Nephron (organoid): Measurements from ENCODE around the gene BBLN.
A peak's percentile ranks its signal among the peaks of the same experiment; 100 is the strongest.

Experiments
- H3K27ac Mint-ChIP-seq, 3 experiments: 2 replicates each; pipeline ENCODE4 v1.8.0; 2020; ENCODE audit warnings: mixed read lengths in 3 of 3, mild to moderate bottlenecking in 2 of 3, moderate library complexity in 1 of 3
- H3K27me3 Mint-ChIP-seq: 2 replicates; pipeline ENCODE4 v1.8.0; 2021; ENCODE audit warnings: low read depth, mild to moderate bottlenecking, moderate library complexity, mixed read lengths
- H3K36me3 Mint-ChIP-seq: 2 replicates; pipeline ENCODE4 v1.8.0; 2020; ENCODE audit warnings: low read depth, mixed read lengths
- H3K4me1 Mint-ChIP-seq: 2 replicates; pipeline ENCODE4 v1.8.0; 2020; ENCODE audit warnings: mixed read lengths
- H3K4me3 Mint-ChIP-seq, 3 experiments: 2 replicates each; pipeline ENCODE4 v1.8.0; 2020; ENCODE audit warnings: mild to moderate bottlenecking in 3 of 3, mixed read lengths in 3 of 3, moderate library complexity in 2 of 3
- H3K9me3 Mint-ChIP-seq: 2 replicates; pipeline ENCODE4 v1.8.0; 2020; ENCODE audit warnings: mixed read lengths
- CTCF ChIP-seq, 3 experiments: fragments of 200-600 bp; sonication (generic); IDR thresholded peaks; one replicate each; pipeline ENCODE4 v1.5.0; 2021; ENCODE audit warnings: antibody characterized with exemption in 3 of 3; ENCODE audit not compliant: unreplicated experiment in 3 of 3

Gene BBLN

GRCh38 chr9:128144239-128145181, 15.6 kb upstream of the BBLN start:
- H3K27ac Mint-ChIP-seq: peak overlapping the region in 1 of 3 experiments; percentile 49
- no peaks in the 10 kb centered on the region for H3K9me3 Mint-ChIP-seq
- H3K4me1 Mint-ChIP-seq: peaks cover 34% of the 10 kb centered on the region
- no peaks in the 10 kb centered on the region for H3K36me3 Mint-ChIP-seq
- H3K27me3 Mint-ChIP-seq: peaks cover 4% of the 10 kb centered on the region
- H3K4me3 Mint-ChIP-seq: no peak overlapping the region
- no peak for TF ChIP-seq CTCF (IDR thresholded peaks at IDR 0.05; ENCODE audit: unreplicated experiment in 3 of 3)

- peaks cover 31% of the 10 kb centered on the region for H3K4me1 Mint-ChIP-seq
- H3K27me3 Mint-ChIP-seq: peaks cover 4% of the 10 kb centered on the region
- peak overlapping the region; percentile 47 to 72 (median 51) for H3K27ac Mint-ChIP-seq
- H3K36me3 Mint-ChIP-seq: no peaks in the 10 kb centered on the region
- TF ChIP-seq CTCF (IDR thresholded peaks at IDR 0.05; ENCODE audit: unreplicated experiment in 3 of 3): no peak
- H3K9me3 Mint-ChIP-seq: no peaks in the 10 kb centered on the region
- H3K4me3 Mint-ChIP-seq: peak overlapping the region in 1 of 3 experiments; percentile 7
Measured at GRCh38 chr9:128145536-128145935, 14.5 kb upstream of the BBLN start.

- peaks cover 4% of the 10 kb centered on the region for H3K27me3 Mint-ChIP-seq
- no peaks in the 10 kb centered on the region for H3K36me3 Mint-ChIP-seq
- peak overlapping the region in 1 of 3 experiments; percentile 7 for H3K4me3 Mint-ChIP-seq
- no peak for TF ChIP-seq CTCF (IDR thresholded peaks at IDR 0.05; ENCODE audit: unreplicated experiment in 3 of 3)
- no peaks in the 10 kb centered on the region for H3K9me3 Mint-ChIP-seq
- H3K27ac Mint-ChIP-seq: peak overlapping the region; percentile 47 to 72 (median 51)
- peaks cover 31% of the 10 kb centered on the region for H3K4me1 Mint-ChIP-seq
Measured at GRCh38 chr9:128145951-128146351, 14.1 kb upstream of the BBLN start.

GRCh38 chr9:128146591-128147120, 13.4 kb upstream of the BBLN start:
- Mint-ChIP-seq H3K4me3 (no peak overlapping the region), H3K36me3 (no peaks in the 10 kb centered on the region), H3K27ac (no peak overlapping the region), H3K4me1 (peaks cover 31% of the 10 kb centered on the region), H3K9me3 (no peaks in the 10 kb centered on the region), H3K27me3 (peaks cover 4% of the 10 kb centered on the region)
- no peak for TF ChIP-seq CTCF (IDR thresholded peaks at IDR 0.05; ENCODE audit: unreplicated experiment in 3 of 3)

- no peaks in the 10 kb centered on the region for H3K9me3 Mint-ChIP-seq
- no peaks in the 10 kb centered on the region for H3K27me3 Mint-ChIP-seq
- peaks cover 21% of the 10 kb centered on the region for H3K4me1 Mint-ChIP-seq
- H3K36me3 Mint-ChIP-seq: no peaks in the 10 kb centered on the region
- no peak for TF ChIP-seq CTCF (IDR thresholded peaks at IDR 0.05; ENCODE audit: unreplicated experiment in 3 of 3)
- peak overlapping the region in 2 of 3 experiments; percentile 84 to 85 for H3K27ac Mint-ChIP-seq
- no peak overlapping the region for H3K4me3 Mint-ChIP-seq
Measured at GRCh38 chr9:128148509-128149000, 11.5 kb upstream of the BBLN start.
